Stimulated activated effector memory CD8-positive, alpha-beta T cell treated with anti-CD3 and anti-CD28 coated beads, Interleukin-12 subunit alpha, Interleukin-12 subunit beta, amount 100 ng/mL, for 72 hours (primary cell): Measurements from ENCODE around the gene CPNE9.
A peak's percentile ranks its signal among the peaks of the same experiment; 100 is the strongest.

Source experiments
- ATAC-seq: fragments of 150-1000 bp; cut with Tn5 transposase; 2 replicates; pipeline ENCODE4 v1.10.0; 2021
- DNase-seq, 2 donors: peaks; one replicate each; pipeline ENCODE4 v3.0.0; 2021 to 2022; ENCODE audit warnings: low spot score in 2 of 2
- H3K27ac Mint-ChIP-seq: one replicate; pipeline ENCODE4 v1.8.0; 2022; ENCODE audit warnings: mild to moderate bottlenecking, mixed read lengths
- H3K36me3 Mint-ChIP-seq: one replicate; pipeline ENCODE4 v1.8.0; 2022; ENCODE audit warnings: mild to moderate bottlenecking, mixed read lengths
- H3K4me1 Mint-ChIP-seq: one replicate; pipeline ENCODE4 v1.8.0; 2022; ENCODE audit warnings: mixed read lengths
- H3K4me3 Mint-ChIP-seq: one replicate; pipeline ENCODE4 v1.8.0; 2022; ENCODE audit warnings: mild to moderate bottlenecking, mixed read lengths
- H3K9me3 Mint-ChIP-seq: one replicate; pipeline ENCODE4 v1.8.0; 2022; ENCODE audit warnings: mixed read lengths

CPNE9 gene

DNA sequence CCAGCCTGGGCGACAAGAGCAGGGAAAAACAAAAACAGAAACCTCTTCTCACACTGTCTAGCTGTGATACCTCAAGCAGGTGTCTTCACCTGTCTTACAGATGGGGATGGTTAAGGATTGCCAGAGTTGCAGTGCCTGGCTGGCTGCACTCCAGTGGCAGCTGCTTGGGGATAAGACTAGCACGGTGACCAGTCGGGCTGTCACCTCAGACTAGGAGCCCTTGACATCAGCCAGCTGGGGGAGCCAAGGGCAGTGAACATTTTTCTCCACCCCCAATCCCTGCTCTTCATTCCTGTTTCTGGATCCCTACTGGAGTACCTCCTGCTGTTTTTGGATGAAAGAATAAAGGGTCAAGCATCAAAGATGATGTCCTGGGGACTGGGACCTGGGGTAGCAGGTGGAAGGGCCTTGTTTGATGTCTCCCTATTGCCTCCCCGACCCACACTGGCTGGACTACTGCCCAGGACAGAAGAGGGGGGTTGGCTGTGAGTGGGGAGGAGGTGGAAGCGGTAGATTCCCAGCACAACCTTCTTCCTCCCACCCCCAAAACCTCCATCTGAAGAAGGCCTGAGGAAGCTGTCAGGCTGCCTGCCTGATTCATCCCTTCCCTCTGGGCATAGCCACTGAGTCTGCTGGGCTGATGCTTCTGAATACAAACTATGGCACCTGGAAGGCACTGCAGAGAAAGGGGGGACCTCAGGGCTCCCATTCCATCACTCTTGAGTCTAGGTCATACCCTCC lies 7.0 kb upstream of the CPNE9 start:
- no peak overlapping the region for H3K4me3 Mint-ChIP-seq
- no peaks in the 10 kb centered on the region for H3K4me1 Mint-ChIP-seq
- no peaks in the 10 kb centered on the region for H3K9me3 Mint-ChIP-seq
- ATAC-seq, result no peak
- H3K27ac Mint-ChIP-seq, result no peak overlapping the region
- peaks cover 58% of the 10 kb centered on the region for H3K36me3 Mint-ChIP-seq
- DNase-seq, result no peak

GRCh38 chr3:9697892-9698291 lies 5.7 kb upstream of the CPNE9 start:
- Mint-ChIP-seq H3K4me3 (no peak overlapping the region), H3K36me3 (peaks cover 59% of the 10 kb centered on the region), H3K27ac (peak overlapping the region; percentile 58), H3K4me1 (no peaks in the 10 kb centered on the region), H3K9me3 (no peaks in the 10 kb centered on the region)
- no peak for DNase-seq
- no peak for ATAC-seq

DNA sequence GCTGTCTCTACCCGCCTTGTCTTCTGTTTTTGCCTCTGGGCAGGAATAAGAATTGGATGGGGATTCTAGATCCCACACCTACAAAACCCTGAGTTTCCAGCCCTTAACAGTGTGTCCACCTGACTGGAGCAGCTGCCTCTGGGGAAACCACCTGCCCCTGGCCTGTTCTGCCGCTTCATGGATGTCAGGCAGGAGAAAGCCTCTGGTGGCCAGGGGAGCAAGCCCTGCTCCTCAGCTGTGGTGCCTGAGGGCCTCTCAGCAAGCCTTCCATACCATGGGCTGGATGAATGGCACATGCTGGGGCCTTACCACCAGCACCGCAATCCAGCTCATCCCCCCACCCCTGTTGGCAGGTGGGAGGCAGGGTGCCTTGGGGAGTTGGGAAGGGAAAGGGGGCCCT lies 5.3 kb upstream of the CPNE9 start:
- H3K36me3 Mint-ChIP-seq, result peaks cover 58% of the 10 kb centered on the region
- no peak for DNase-seq
- no peaks in the 10 kb centered on the region for H3K4me1 Mint-ChIP-seq
- H3K4me3 Mint-ChIP-seq, result no peak overlapping the region
- ATAC-seq, result no peak
- H3K27ac Mint-ChIP-seq, result no peak overlapping the region
- H3K9me3 Mint-ChIP-seq, result no peaks in the 10 kb centered on the region

- peaks cover 44% of the 10 kb centered on the region for H3K36me3 Mint-ChIP-seq
- no peak overlapping the region for H3K4me3 Mint-ChIP-seq
- H3K9me3 Mint-ChIP-seq, result no peaks in the 10 kb centered on the region
- ATAC-seq (no peak), DNase-seq (no peak)
- peaks cover 13% of the 10 kb centered on the region for H3K4me1 Mint-ChIP-seq
- H3K27ac Mint-ChIP-seq, result peak overlapping the region; percentile 16
These were observed 3.1 kb upstream of the CPNE9 start for GRCh38 chr3:9700536-9700935.

GRCh38 chr3:9701006-9701405 lies 2.6 kb upstream of the CPNE9 start:
- ATAC-seq, result no peak
- Mint-ChIP-seq H3K27ac (peak overlapping the region; percentile 16), H3K4me1 (peaks cover 15% of the 10 kb centered on the region)

GRCh38 chr3:9701711-9702110 lies 1.9 kb upstream of the CPNE9 start:
- no peak overlapping the region for H3K4me3 Mint-ChIP-seq
- H3K36me3 Mint-ChIP-seq, result peaks cover 36% of the 10 kb centered on the region

More at GRCh38 chr3:9701006-9701405, 2.6 kb upstream of the CPNE9 start:
- H3K4me3 Mint-ChIP-seq, result no peak overlapping the region
- DNase-seq, result no peak
- H3K9me3 Mint-ChIP-seq, result no peaks in the 10 kb centered on the region
- peaks cover 39% of the 10 kb centered on the region for H3K36me3 Mint-ChIP-seq

DNA sequence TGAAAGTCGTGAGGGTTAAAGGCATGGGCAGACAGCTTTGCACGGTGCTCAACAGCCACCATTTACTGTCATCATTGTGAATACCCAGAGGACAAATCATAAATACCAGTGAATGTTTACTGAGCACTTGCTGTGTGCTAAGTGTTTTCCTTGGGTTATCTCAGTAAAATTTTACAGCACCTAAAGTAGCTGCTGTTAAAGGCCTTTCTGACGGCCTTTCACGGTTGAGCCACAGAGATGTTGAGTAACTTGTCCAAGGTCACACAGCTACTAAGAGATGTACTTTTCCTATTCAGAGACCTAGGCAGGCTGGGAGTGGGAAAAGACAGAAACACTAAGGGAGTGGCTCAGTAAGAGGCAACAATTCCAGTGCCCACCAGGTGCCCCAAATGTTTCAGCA lies 393 bp upstream of the CPNE9 start:
- H3K27ac Mint-ChIP-seq, result no peak overlapping the region

More at GRCh38 chr3:9701711-9702110, 1.9 kb upstream of the CPNE9 start:
- Mint-ChIP-seq H3K27ac (no peak overlapping the region), H3K9me3 (no peaks in the 10 kb centered on the region), H3K4me1 (peaks cover 15% of the 10 kb centered on the region)
- DNase-seq, result no peak
- no peak for ATAC-seq

DNA sequence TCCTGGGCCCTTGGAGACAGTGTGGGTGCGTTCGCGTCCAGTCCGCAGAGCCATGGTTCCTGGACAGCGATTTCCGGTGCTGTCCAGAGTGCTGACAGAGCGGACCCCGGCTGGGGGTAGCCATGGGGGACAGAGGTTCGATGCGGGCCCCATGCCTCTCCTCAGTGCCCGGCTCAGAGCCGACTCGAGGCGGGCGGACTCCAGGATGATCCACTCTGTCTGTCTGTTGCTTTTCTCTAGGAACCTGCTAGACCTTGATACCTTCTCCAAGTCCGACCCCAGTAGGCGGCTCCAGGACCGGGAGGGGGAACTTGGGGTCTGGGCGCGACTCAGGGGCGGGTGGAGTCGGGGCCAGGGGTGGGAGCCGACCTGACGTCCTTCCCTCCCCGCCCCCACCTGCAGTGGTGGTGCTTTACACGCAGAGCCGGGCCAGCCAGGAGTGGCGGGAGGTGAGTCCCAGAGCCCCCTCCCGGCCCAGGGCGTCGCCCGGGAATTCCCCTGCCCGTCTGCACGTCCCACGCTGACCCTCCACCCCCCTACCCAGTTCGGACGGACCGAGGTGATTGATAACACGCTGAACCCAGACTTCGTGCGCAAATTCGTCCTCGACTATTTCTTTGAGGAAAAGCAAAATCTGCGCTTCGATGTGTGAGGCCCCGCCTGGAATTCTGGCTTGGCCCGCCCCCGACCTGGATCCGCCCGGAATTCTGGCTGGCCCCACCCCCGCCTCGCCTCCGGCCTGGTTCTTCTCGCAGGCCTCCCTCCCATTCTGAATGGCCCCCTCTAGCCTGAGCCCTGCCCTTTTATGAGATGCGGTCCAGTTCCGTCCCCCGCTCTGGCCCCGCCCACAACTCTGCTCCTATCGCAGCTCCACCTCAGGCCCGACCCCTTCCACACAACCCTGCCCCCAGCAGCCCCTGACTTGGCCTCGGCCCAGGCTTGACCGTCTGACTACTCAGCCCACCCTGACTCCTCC lies 1.0 kb downstream of the CPNE9 start:
- peaks cover 23% of the 10 kb centered on the region for H3K36me3 Mint-ChIP-seq
- H3K4me1 Mint-ChIP-seq, result peaks cover 15% of the 10 kb centered on the region
- no peaks in the 10 kb centered on the region for H3K9me3 Mint-ChIP-seq
- H3K4me3 Mint-ChIP-seq, result peak overlapping the region; percentile 40
- peak; percentile 43 for ATAC-seq
- H3K27ac Mint-ChIP-seq, result no peak overlapping the region
- DNase-seq, result no peak

More for the DNA sequence above, 393 bp upstream of the CPNE9 start:
- H3K4me3 Mint-ChIP-seq, result peak overlapping the region; percentile 40
- DNase-seq, result no peak
- ATAC-seq, result no peak
- H3K9me3 Mint-ChIP-seq, result no peaks in the 10 kb centered on the region
- H3K36me3 Mint-ChIP-seq, result peaks cover 30% of the 10 kb centered on the region
- H3K4me1 Mint-ChIP-seq, result peaks cover 15% of the 10 kb centered on the region

- no peak overlapping the region for H3K27ac Mint-ChIP-seq
- H3K36me3 Mint-ChIP-seq, result no peaks in the 10 kb centered on the region
- peaks cover 5% of the 10 kb centered on the region for H3K4me1 Mint-ChIP-seq
- no peaks in the 10 kb centered on the region for H3K9me3 Mint-ChIP-seq
- H3K4me3 Mint-ChIP-seq, result no peak overlapping the region
- peak; percentile 55 for ATAC-seq
- DNase-seq, result no peak
These were observed 6.6 kb downstream of the CPNE9 start for GRCh38 chr3:9710174-9710739.

DNA sequence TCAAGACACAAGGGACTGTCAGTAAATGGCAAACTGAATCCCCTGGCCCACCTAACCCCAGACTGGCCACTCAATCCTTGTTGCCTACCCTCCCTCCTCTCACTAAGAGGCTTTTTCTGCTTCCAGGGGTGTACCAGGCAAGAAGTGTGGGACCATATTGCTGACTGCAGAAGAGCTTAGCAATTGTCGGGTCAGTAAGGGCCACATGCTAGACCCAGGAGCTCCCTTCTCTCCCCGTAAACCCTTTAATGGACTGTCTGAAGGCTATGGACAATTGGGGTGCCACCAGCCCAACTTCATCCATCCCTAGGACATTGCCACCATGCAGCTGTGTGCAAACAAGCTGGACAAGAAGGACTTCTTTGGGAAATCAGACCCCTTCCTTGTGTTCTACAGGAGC lies 8.8 kb downstream of the CPNE9 start:
- no peak overlapping the region for H3K27ac Mint-ChIP-seq
- H3K4me3 Mint-ChIP-seq, result no peak overlapping the region
- peaks cover 6% of the 10 kb centered on the region for H3K4me1 Mint-ChIP-seq
- no peaks in the 10 kb centered on the region for H3K36me3 Mint-ChIP-seq
- ATAC-seq, result no peak
- no peaks in the 10 kb centered on the region for H3K9me3 Mint-ChIP-seq
- no peak for DNase-seq

DNA sequence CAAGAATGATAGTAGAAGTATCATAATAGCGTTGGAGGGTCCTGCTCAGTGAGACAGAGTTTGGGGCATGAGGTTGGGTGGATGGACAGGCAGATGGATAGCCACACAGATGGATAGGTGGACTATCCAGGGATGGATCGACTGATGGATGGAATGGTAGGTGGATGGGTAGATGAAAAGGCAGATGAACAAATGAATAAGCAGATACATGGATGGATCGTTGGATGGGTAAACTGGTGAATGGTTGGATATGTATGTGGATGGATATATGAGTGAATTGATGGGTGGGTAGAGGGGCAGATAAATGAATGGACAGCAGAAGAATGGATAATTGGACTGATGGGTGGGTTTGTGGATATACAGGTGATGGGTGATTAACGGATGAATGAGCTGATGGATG lies 9.5 kb downstream of the CPNE9 start:
- Mint-ChIP-seq H3K36me3 (no peaks in the 10 kb centered on the region), H3K9me3 (no peaks in the 10 kb centered on the region), H3K27ac (no peak overlapping the region), H3K4me3 (no peak overlapping the region), H3K4me1 (peaks cover 6% of the 10 kb centered on the region)
- DNase-seq (no peak), ATAC-seq (no peak)

DNA sequence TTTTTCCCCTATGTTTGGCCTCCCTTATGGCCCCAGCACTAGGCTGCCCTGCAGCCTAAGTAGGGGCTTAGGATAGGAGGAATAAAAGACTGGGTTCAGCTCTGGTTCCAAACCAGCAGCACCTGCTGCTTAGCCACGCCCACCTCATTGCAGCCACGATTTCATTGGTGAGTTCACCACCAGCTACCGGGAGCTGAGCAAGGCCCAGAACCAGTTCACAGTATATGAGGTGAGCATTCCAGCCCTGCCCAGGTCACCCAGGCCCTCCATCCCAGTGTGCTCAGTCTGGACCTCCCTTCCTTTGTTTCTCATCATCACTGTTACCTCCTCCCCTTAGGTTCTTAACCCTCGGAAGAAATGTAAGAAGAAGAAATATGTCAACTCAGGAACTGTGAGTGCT lies 11.5 kb downstream of the CPNE9 start:
- Mint-ChIP-seq H3K4me3 (no peak overlapping the region), H3K27ac (no peak overlapping the region), H3K36me3 (no peaks in the 10 kb centered on the region), H3K4me1 (peaks cover 6% of the 10 kb centered on the region), H3K9me3 (no peaks in the 10 kb centered on the region)
- ATAC-seq, result no peak
- DNase-seq, result no peak

GRCh38 chr3:9715764-9716437 lies 12.3 kb downstream of the CPNE9 start:
- Mint-ChIP-seq H3K9me3 (no peaks in the 10 kb centered on the region), H3K27ac (no peak overlapping the region), H3K4me3 (no peak overlapping the region), H3K4me1 (peaks cover 6% of the 10 kb centered on the region), H3K36me3 (no peaks in the 10 kb centered on the region)
- ATAC-seq (peak; percentile 85), DNase-seq (no peak)

- Mint-ChIP-seq H3K27ac (no peak overlapping the region), H3K4me1 (peaks cover 6% of the 10 kb centered on the region), H3K36me3 (no peaks in the 10 kb centered on the region), H3K4me3 (no peak overlapping the region), H3K9me3 (no peaks in the 10 kb centered on the region)
- no peak for ATAC-seq
- DNase-seq, result no peak
These were observed 13.3 kb downstream of the CPNE9 start for GRCh38 chr3:9716801-9717555.
